Measurements from ENCODE around the gene TIE1.

DNA sequence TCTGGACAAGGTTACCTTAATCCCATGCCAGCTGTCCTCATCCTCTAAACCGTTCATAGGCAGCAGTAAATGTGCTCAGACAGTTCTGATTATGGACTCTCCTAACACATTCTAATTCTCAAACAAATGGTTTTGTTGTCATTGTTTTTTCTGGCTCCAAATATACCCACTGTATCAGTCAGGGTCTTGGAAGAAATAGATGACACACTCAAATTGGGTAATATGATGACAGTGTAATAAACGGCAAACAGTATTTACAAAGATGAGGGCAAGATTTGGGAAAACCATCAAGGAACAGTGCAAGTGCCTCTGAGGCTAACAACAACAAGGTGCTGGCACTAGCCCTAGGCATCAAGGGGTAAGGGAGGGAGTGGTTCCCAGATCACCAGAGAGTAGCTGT is 53.7 kb downstream of the TIE1 start:
- TF ChIP-seq, protein P1, sequence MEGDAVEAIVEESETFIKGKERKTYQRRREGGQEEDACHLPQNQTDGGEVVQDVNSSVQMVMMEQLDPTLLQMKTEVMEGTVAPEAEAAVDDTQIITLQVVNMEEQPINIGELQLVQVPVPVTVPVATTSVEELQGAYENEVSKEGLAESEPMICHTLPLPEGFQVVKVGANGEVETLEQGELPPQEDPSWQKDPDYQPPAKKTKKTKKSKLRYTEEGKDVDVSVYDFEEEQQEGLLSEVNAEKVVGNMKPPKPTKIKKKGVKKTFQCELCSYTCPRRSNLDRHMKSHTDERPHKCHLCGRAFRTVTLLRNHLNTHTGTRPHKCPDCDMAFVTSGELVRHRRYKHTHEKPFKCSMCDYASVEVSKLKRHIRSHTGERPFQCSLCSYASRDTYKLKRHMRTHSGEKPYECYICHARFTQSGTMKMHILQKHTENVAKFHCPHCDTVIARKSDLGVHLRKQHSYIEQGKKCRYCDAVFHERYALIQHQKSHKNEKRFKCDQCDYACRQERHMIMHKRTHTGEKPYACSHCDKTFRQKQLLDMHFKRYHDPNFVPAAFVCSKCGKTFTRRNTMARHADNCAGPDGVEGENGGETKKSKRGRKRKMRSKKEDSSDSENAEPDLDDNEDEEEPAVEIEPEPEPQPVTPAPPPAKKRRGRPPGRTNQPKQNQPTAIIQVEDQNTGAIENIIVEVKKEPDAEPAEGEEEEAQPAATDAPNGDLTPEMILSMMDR (IDR thresholded peaks at IDR 0.05; ENCODE audit: insufficient read depth, low read depth, low read length): no peak
- TF ChIP-seq EZH2 (IDR thresholded peaks at IDR 0.05; ENCODE audit: insufficient read depth, low read length): no peak

Data from astrocyte (in vitro differentiated cells and primary cell).